ENCODE measurements around the gene NOD2. TPM values are rescaled to one million over a fixed set of nuclear protein-coding genes. Genes with fewer than 3 reads are reported as not detected.

NOD2 gene
- total and polyA plus RNA-seq, 2 experiments from 2014 or later, result 0.27 to 0.66 TPM

DNA sequence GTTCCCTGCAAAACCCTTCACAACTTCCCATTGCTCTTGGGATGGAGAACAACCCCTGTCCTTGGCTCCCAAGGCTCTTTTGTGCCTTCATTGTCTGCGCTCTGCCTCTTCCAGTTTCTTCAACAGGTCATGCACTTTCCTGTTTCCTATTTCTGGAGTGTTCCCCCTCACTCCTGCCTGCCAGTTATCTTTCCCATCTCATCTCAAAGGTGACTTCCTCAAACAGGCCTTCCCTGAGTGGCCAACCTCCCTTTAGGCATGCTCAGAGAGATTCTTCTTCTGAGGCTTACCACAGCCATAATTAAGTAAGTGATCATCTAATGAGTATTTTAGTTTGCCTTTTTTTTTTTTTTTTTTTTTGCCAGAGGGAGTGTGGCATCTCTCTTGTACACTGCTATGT, 45.6 kb downstream of the NOD2 start:
- TF ChIP-seq NANOG (IDR thresholded peaks at IDR 0.05; ENCODE audit: borderline replicate concordance) (no peak), CREB1 (CRISPR knock-in tag; IDR thresholded peaks at IDR 0.05; ENCODE audit: low read depth) (no peak), ZNF331 (CRISPR knock-in tag; IDR thresholded peaks at IDR 0.05; ENCODE audit: low read depth) (no peak), ZNF462 (CRISPR knock-in tag; IDR thresholded peaks at IDR 0.05) (no peak), EZH2phosphoT487 (IDR thresholded peaks at IDR 0.05; ENCODE audit: unreplicated experiment) (no peak), JUNB (IDR thresholded peaks at IDR 0.05; ENCODE audit: unreplicated experiment) (no peak), POLR2AphosphoS5 (IDR thresholded peaks at IDR 0.05; ENCODE audit: low read depth) (no peak), ZNF114 (CRISPR knock-in tag; IDR thresholded peaks at IDR 0.05) (no peak), STAT1 (IDR thresholded peaks at IDR 0.05; ENCODE audit: unreplicated experiment) (no peak)
- TF ChIP-seq, protein P1, sequence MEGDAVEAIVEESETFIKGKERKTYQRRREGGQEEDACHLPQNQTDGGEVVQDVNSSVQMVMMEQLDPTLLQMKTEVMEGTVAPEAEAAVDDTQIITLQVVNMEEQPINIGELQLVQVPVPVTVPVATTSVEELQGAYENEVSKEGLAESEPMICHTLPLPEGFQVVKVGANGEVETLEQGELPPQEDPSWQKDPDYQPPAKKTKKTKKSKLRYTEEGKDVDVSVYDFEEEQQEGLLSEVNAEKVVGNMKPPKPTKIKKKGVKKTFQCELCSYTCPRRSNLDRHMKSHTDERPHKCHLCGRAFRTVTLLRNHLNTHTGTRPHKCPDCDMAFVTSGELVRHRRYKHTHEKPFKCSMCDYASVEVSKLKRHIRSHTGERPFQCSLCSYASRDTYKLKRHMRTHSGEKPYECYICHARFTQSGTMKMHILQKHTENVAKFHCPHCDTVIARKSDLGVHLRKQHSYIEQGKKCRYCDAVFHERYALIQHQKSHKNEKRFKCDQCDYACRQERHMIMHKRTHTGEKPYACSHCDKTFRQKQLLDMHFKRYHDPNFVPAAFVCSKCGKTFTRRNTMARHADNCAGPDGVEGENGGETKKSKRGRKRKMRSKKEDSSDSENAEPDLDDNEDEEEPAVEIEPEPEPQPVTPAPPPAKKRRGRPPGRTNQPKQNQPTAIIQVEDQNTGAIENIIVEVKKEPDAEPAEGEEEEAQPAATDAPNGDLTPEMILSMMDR (conservative IDR thresholded peaks at IDR 0.05; ENCODE audit: low read depth in 2 of 2), result no peak
- H3K4me1 Mint-ChIP-seq, result peaks cover 16% of the 10 kb centered on the region
- H3K27ac Mint-ChIP-seq, result no peak overlapping the region
- H3K4me1 ChIP-seq (ENCODE audit: insufficient read depth), result peaks cover 12% of the 10 kb centered on the region
- H3K36me3 ChIP-seq (ENCODE audit: insufficient read depth), result no peaks in the 10 kb centered on the region
- H3K4me2 ChIP-seq, result no peak overlapping the region
- no peaks in the 10 kb centered on the region for H4K20me1 ChIP-seq (replicated peaks; ENCODE audit: insufficient read depth)
- H3K27me3 Mint-ChIP-seq (ENCODE audit: insufficient read depth, low read depth, poor library complexity), result peaks cover 4% of the 10 kb centered on the region
- H3K27ac ChIP-seq (ENCODE audit: low read depth), result no peak overlapping the region
- no peak for DNase-seq (ENCODE audit: low spot score)
- no peaks in the 10 kb centered on the region for H3K27me3 ChIP-seq (ENCODE audit: insufficient read depth)
- no peaks in the 10 kb centered on the region; the same call in 2 of the 3 replicates for H3K36me3 Mint-ChIP-seq (ENCODE audit: low read depth)
- no peak overlapping the region for H3K4me3 Mint-ChIP-seq
- H3K9me3 Mint-ChIP-seq, result no peaks in the 10 kb centered on the region; the same call in 2 of the 3 replicates
- H3K79me2 ChIP-seq (replicated peaks; ENCODE audit: insufficient read depth), result no peaks in the 10 kb centered on the region
- no peak for ATAC-seq
- no peak overlapping the region for H3K4me3 ChIP-seq
- H3K9me2 ChIP-seq (ENCODE audit: insufficient read depth), result 0 out of 2 replicates have a peak, but pooled peaks cover 4% of the 10 kb centered on the region
- no peaks in the 10 kb centered on the region for H3F3A ChIP-seq (replicated peaks; ENCODE audit: low read depth)
- H2AFZ ChIP-seq, result no peak overlapping the region
